Panc1 (cell line): ENCODE data around the gene CNGB1.

Experiments
- CTCF ChIP-seq: fragments of 450-650 bp; IDR thresholded peaks from 2 replicates; pipeline ENCODE4 v1.5.1; 2017; ENCODE audit warnings: mild to moderate bottlenecking
- TCF7L2 ChIP-seq: IDR thresholded peaks from 2 replicates; pipeline ENCODE4 v1.6.1; 2011; ENCODE audit warnings: mild to moderate bottlenecking, low read depth, low read length, inconsistent platforms

- TF ChIP-seq TCF7L2 (no peak), CTCF (no peak)
Measured at GRCh38 chr16:57970319-57970718, 609 bp downstream of the CNGB1 start.
